Small intestine (tissue), 7 donors: Measurements from ENCODE around the gene DNAJC24. TPM values are rescaled to one million over a fixed set of nuclear protein-coding genes. Genes with fewer than 3 reads are reported as not detected.

Source experiments
- DNase-seq, 2 donors: peaks; one replicate each; pipeline versions ENCODE4 v3.0.0 to v3.0.0-alpha.2; 2013
- FAIRE-seq: peaks from 2 replicates; lab custom pipeline; 2012; peaks lifted over from hg19 to GRCh38; lab: Jason Lieb, UNC
- H3K27ac ChIP-seq, 3 donors: one replicate each; pipeline ENCODE4 v1.5.1; 2013; ENCODE audit warnings: low read length in 2 of 3, mild to moderate bottlenecking in 2 of 3, control low read depth in 1 of 3, inconsistent platforms in 1 of 3, low read depth in 1 of 3, moderate library complexity in 1 of 3
- H3K27me3 ChIP-seq, 3 donors: one replicate each; pipeline ENCODE4 v1.6.1; 2013; ENCODE audit warnings: low read length in 3 of 3, inconsistent platforms in 1 of 3; ENCODE audit not compliant: control insufficient read depth in 3 of 3, insufficient read depth in 3 of 3
- H3K36me3 ChIP-seq, 3 donors: one replicate each; pipeline ENCODE4 v1.6.1; 2013; ENCODE audit warnings: low read length in 3 of 3, inconsistent platforms in 1 of 3, low read depth in 1 of 3, mild to moderate bottlenecking in 1 of 3, moderate library complexity in 1 of 3; ENCODE audit not compliant: control insufficient read depth in 3 of 3, insufficient read depth in 2 of 3
- H3K4me1 ChIP-seq, 3 donors: one replicate each; pipeline ENCODE4 v1.6.1; 2013; ENCODE audit warnings: low read length in 2 of 3, inconsistent platforms in 1 of 3, low read depth in 1 of 3, mild to moderate bottlenecking in 1 of 3, moderate library complexity in 1 of 3; ENCODE audit not compliant: control insufficient read depth in 3 of 3, insufficient read depth in 2 of 3
- H3K4me3 ChIP-seq, 3 donors: one replicate each; pipeline ENCODE4 v1.5.1; 2013; ENCODE audit warnings: low read length in 3 of 3, control low read depth in 1 of 3, inconsistent platforms in 1 of 3, low read depth in 1 of 3, mild to moderate bottlenecking in 1 of 3, moderate library complexity in 1 of 3
- H3K9me3 ChIP-seq, 2 donors: one replicate each; pipeline ENCODE4 v1.6.1; 2013; ENCODE audit warnings: low read depth in 1 of 2, low read length in 1 of 2; ENCODE audit not compliant: control insufficient read depth in 2 of 2, insufficient read depth in 1 of 2
- whole genome bisulfite sequencing, 3 donors: extraction: QIAGEN DNeasy Blood & Tissue Kit; methylation state at CpG; one replicate each; pipeline ENCODE4 v1.1.7; 2013; 5-methylcytosine and 5-hydroxymethylcytosine counted together
- polyA plus RNA-seq, 4 donors: library from polyadenylated mRNA; stranded (reverse) in 3 of 4; unstranded in 1 of 4; fragments of 200-250 nt in 3 of 4; fragments of 120-200 nt in 1 of 4; gene quantifications; one replicate each; pipeline versions ENCODE4 v1.2.1 to v1.2.3, GENCODE V29; 2013
- donor health status: healthy with polysubstance abuse.
- donor health status: control.
- donor health status: control.
- donor health status: Bipolar disorder and iron deficiency.
- donor health status: healthy.

The DNAJC24 gene
- polyA plus RNA-seq, 4 donors = 3.1 to 15.0 (median 4.4) TPM

- Histone ChIP-seq H3K9me3 (no peaks in the 10 kb centered on the region), H3K4me3 (no peak overlapping the region), H3K36me3 (no peaks in the 10 kb centered on the region), H3K4me1 (no peaks in the 10 kb centered on the region), H3K27me3 (no peaks in the 10 kb centered on the region), H3K27ac (no peak overlapping the region)
- WGBS, 3 donors = 91 to 96% (median 93%) methylated on average over 4 of the region's 4 CpGs
- DNase-seq (no peak), FAIRE-seq (no peak)
Observed at GRCh38 chr11:31479066-31479465, 109.4 kb downstream of the DNAJC24 start.

- DNase-seq (no peak), FAIRE-seq (no peak)
- Histone ChIP-seq H3K4me1 (no peaks in the 10 kb centered on the region), H3K27me3 (no peaks in the 10 kb centered on the region), H3K36me3 (no peaks in the 10 kb centered on the region), H3K4me3 (no peak overlapping the region), H3K27ac (no peak overlapping the region), H3K9me3 (no peaks in the 10 kb centered on the region)
- 96 to 98% (median 98%) methylated on average over 3 of the region's 3 CpGs for WGBS, 3 donors
Observed at GRCh38 chr11:31480930-31481329, 111.3 kb downstream of the DNAJC24 start.

Other genes with a start within 250 kb of the DNAJC24 start
- gene DCDC1, start 121 bp upstream of the DNAJC24 start, polyA plus RNA-seq = under 1 TPM in 1 of 4 donors, not detected in 3; 0.87 TPM
- gene IMMP1L, start 139.8 kb downstream of the DNAJC24 start, polyA plus RNA-seq = 10 to 100 TPM; 13.2 to 28.2 (median 18.9) TPM
- gene ELP4, start 139.9 kb downstream of the DNAJC24 start, polyA plus RNA-seq = 10 to 100 TPM in 1 of 4 donors, 1 to 10 TPM in 3; 5.4 to 14.5 (median 7.9) TPM